Placental epithelial cell (primary cell): ENCODE measurements around the gene GTF2F2. TPM values are rescaled to one million over a fixed set of nuclear protein-coding genes. Genes with fewer than 3 reads are reported as not detected.

Experiments used
- small RNA-seq: library from RNA; depleted of rRNA; stranded (forward); fragments of <200 nt; gene quantifications from one replicate; pipeline ENCODE3, GENCODE V24; 2012
- total RNA-seq: library from RNA; depleted of rRNA; stranded (reverse); fragments of >200 nt; gene quantifications from 2 replicates; pipeline ENCODE4 v1.2.3, GENCODE V29; 2012

GTF2F2 gene, protein sequence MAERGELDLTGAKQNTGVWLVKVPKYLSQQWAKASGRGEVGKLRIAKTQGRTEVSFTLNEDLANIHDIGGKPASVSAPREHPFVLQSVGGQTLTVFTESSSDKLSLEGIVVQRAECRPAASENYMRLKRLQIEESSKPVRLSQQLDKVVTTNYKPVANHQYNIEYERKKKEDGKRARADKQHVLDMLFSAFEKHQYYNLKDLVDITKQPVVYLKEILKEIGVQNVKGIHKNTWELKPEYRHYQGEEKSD
- 26.0 and 26.3 TPM in 2 replicates for total RNA-seq

DNA sequence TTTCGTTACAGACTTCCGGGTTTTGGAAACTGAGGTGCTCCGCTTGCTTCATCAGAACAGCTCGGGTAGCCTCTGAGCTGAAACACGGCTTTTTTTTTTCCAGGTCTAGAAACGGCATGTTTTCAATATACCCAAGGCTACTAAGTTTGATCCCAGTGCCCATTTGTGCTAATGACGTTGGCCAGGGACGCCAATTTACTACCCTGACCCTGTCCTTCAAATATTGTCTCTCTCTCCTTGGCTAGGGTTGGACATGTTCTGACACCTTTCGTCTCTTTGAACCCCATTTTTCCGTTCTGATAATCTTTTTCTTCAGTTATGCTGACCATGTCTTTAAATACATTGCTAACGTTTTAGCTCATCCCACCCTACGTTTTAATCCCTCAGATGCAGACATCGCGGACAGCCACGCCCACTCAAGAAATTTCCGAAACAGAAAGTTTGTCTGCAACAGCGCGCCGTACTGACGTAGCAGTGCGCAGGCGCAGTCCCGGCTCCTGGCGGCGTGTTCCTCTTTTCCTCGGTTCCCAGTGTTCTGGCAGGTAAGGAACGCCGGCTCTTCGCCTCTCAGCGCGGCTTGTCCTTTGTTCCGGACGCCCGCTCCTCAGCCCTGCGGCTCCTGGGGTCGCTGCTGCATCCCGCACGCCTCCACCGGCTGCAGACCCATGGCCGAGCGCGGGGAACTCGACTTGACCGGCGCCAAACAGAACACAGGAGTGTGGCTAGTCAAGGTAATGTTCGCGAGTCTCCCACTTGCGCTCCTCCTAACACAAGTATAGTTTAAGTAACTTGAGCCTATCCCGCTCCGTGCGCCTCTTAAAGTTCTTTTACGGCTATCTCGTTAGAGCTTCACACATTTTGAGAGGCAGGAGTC lies at the start of gene GTF2F2:
Gene GTF2F2, plus strand, starts transcription at position 520 of the 874 bp plus-strand sequence. Its CDS starts 146 bp downstream, at position 666.

DNA sequence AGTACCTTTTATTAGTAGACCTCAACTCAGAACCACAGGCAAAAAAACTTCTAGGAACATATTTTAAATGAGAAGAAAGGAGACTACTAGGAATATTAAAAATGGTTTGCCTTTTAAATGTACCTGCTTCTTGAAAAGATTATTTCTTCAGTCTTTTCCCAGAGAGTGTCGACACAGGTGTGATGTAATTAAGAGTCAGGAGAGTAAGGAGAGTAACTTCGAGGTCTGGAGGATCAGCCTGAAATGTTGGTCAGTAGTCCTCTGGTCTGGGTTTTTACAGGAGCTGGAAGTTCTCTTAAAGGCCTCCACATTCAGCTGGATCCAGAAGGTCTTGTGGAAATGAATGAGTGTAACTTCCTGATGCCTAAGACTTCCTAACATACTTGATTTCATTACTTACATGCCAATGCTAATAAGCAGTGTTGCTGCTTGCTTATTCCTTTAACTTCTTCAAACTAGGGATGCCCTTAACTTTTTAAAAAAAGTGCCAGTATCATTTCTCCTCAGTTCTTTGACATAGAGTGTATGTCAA lies 80.5 kb downstream of the GTF2F2 start, which contains the start of gene KCTD4:
Gene KCTD4, minus strand, starts transcription at position 345 of the 532 bp plus-strand sequence. CDS start 6,478 bp downstream, outside the sequence.

Small RNAs within 50 kb of the gene (small RNA-seq; reads per million reads assigned to genes)
- gene AL138693.1, result not detected
- gene AL138963.2, result not detected

Other genes with a start within 250 kb of the GTF2F2 start
- gene NUFIP1, start 131.0 kb upstream of the GTF2F2 start, total RNA-seq, result 2.0 and 2.4 TPM in 2 replicates
- gene GPALPP1, start 131.0 kb upstream of the GTF2F2 start, total RNA-seq, result 20.4 and 20.6 TPM in 2 replicates
- gene KCTD4, start 80.5 kb downstream of the GTF2F2 start, total RNA-seq, result 1.2 and 3.4 TPM in 2 replicates
- gene TPT1, start 220.7 kb downstream of the GTF2F2 start, total RNA-seq, result 1,674 and 3,338 TPM in 2 replicates